AG09319 (cell line): ENCODE results near the gene ZIC3.

Experiments used
- DNase-seq: peaks from one replicate; pipeline ENCODE4 v3.0.0-alpha.2; 2010; ENCODE audit warnings: low read depth; ENCODE audit errors: extremely low read depth
- CTCF ChIP-seq: IDR thresholded peaks from 2 replicates; pipeline ENCODE4 v1.5.1; 2011; ENCODE audit warnings: low read depth, mild to moderate bottlenecking, inconsistent platforms, low read length, moderate library complexity

The ZIC3 gene

DNA sequence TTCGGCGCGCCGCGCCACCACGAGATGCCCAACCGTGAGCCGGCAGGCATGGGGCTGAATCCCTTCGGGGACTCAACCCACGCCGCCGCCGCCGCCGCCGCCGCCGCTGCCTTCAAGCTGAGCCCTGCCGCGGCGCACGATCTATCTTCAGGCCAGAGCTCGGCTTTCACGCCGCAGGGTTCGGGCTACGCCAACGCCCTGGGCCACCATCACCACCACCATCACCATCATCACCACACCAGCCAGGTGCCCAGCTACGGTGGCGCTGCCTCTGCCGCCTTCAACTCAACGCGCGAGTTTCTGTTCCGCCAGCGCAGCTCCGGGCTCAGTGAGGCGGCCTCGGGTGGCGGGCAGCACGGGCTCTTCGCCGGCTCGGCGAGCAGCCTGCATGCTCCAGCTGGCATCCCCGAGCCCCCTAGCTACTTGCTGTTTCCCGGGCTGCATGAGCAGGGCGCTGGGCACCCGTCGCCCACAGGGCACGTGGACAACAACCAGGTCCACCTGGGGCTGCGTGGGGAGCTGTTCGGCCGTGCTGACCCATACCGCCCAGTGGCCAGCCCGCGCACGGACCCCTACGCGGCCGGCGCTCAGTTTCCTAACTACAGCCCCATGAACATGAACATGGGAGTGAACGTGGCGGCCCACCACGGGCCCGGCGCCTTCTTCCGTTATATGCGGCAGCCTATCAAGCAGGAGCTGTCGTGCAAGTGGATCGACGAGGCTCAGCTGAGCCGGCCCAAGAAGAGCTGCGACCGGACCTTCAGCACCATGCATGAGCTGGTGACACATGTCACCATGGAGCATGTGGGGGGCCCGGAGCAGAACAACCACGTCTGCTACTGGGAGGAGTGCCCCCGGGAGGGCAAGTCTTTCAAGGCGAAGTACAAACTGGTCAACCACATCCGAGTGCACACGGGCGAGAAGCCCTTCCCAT is 1.1 kb downstream of the ZIC3 start:
- DNase-seq, result no peak
- no peak for TF ChIP-seq CTCF

- DNase-seq, result no peak
These were observed 1.8 kb downstream of the ZIC3 start for GRCh38 chrX:137567682-137568232.

DNA sequence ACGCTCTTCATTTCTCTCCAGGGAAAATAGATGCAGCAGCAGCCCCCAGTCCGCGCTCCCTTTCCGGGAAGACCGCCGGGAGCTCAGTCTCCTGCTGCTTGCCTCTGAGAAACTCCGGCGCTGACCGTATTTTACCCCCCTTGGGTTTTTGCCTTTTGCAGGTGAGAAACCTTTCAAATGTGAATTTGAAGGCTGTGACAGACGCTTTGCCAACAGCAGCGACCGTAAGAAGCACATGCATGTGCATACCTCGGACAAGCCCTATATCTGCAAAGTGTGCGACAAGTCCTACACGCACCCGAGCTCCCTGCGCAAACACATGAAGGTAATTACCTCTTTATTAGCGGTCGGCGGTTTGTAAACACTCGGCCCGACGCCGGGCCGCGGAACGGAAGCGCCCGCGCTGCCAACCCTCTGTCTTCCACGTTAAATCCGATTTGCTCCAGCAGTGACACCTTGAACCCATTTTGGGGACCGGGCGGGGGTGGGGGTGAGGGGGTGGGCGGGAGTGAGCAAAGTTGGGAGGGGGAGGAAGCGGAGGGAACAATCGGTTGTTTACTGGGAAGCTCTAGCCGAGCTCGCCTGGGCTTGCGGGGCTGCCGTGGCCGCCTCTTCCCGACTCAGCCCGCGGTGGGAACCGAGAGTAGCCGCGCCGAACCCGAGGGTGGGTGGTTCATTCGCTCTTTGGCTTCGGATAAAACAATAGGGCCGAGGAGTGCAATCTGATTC is 3.0 kb downstream of the ZIC3 start:
- no peak for TF ChIP-seq CTCF
- DNase-seq, result no peak

More at GRCh38 chrX:137567682-137568232, 1.8 kb downstream of the ZIC3 start:
- TF ChIP-seq CTCF, result no peak

GRCh38 chrX:137569470-137569891 is 3.6 kb downstream of the ZIC3 start:
- no peak for DNase-seq
- TF ChIP-seq CTCF, result no peak

DNA sequence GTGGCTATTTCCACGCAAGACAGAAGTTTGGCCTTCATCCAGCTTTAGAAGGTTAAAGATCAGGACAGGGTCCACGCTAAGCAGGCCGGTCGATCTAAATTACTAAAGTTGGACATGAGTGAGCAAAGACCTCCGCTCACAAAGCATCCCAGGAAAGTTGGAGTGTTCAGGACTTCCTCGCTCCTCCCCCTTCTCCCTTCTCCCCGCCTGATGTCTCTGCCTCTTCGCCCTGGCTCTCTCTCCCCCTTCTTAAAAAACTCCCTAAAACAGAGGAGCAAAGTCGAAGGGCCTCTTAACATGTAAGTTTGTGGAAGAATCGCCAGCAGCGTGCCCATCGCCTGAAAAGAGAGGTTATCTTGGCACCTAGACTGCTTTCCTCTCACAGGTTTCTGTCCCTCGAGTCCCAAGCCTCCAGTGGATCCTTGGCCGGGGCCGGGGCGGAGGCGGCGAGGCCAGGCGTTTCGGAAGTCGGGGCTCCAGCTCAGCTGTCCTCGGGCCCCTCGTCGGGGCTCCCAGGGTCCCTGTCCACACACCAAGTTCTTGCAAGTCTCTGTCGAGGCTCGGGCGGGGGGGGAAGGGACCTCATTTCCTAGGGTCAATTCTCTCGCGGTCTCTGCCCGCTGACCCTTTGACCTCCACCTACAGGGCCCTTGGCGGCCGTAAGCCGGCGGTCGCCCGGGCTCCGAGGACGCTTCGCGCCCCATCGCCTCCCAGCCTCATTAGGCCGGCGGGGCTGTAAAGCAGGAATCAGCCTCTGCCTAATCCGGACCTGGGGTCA is 7.6 kb downstream of the ZIC3 start:
- DNase-seq, result no peak
- no peak for TF ChIP-seq CTCF

DNA sequence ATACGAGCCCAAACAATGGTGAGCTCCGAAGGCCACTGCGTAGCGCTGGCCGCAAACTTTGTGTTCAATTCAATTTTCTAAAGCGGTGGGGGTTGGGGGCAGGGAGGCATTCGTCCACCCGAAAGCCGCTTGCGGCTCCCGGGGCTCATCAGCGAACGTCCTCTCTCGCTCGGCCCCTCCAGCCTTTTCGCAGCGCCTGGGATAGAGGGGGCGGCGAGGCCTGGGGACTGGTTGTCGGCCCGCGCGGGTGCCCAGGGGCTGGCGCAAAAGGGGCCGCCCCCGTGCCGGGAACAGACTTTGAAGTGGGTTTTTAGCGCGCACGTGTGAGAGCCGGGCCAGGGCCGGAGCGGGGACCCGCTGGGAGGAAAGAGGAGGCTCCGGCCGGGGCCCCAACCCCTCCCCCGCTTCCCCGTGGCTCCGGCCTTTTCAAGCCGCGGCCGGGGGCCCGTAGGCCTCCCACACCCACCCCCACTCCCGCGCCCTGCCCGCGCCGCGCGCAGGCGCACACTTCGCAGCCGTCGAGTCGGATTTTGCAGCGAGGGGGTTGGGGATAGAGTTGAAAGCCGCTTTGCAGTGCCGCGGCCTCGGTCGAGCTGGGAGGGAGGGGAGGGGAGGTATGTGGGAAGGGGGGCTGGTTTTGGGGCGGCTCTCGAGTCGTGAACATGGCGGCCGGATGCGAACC is 8.3 kb downstream of the ZIC3 start:
- no peak for DNase-seq
- no peak for TF ChIP-seq CTCF
